ENCODE results near the gene NR3C2.

DNA sequence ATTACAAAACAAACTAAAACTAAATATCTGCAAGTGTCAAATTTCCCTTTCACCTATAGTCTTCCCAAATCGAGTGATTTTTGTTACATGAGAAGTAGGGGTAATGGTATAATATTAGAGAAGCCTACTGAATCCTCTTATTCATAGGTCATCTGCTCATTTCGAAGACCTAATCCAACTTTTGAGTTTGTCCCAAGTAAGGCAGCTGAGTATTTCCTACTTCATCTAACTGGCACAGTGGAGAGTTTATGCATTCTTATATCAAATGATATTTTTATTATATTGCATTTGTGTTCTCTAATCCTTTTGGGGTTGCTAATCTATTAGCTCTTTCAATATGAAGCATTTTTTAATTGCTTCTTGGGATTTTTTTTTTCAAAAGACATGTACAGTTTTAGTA lies 7.7 kb upstream of the NR3C2 start:
- TF ChIP-seq CTCF (IDR thresholded peaks at IDR 0.05 in 2 of 3, conservative IDR thresholded peaks at IDR 0.05 in 1 of 3; ENCODE audit: borderline replicate concordance in 1 of 3, insufficient read depth in 1 of 3, low read depth in 2 of 3, low read length in 2 of 3) (no peak), EZH2phosphoT487 (IDR thresholded peaks at IDR 0.05; ENCODE audit: borderline replicate concordance) (no peak), ZFX (IDR thresholded peaks at IDR 0.05) (no peak), REST (IDR thresholded peaks at IDR 0.05; ENCODE audit: low read depth) (no peak), POLR2A (IDR thresholded peaks at IDR 0.05; ENCODE audit: borderline replicate concordance, extremely low read depth, insufficient read depth, insufficient read length) (no peak), EZH2 (IDR thresholded peaks at IDR 0.05) (no peak), ATF3 (IDR thresholded peaks at IDR 0.05) (no peak), YY1 (IDR thresholded peaks at IDR 0.05; ENCODE audit: extremely low read depth, insufficient replicate concordance, low read depth, low read length) (no peak), JUND (IDR thresholded peaks at IDR 0.05) (no peak), ZNF274 (IDR thresholded peaks at IDR 0.05; ENCODE audit: low read depth, low read length) (no peak), SIN3A (IDR thresholded peaks at IDR 0.05; ENCODE audit: low read depth) (no peak), POLR2AphosphoS5 (IDR thresholded peaks at IDR 0.05; ENCODE audit: low read depth, low read length) (no peak), SP1 (IDR thresholded peaks at IDR 0.05; ENCODE audit: low read depth) (no peak)
- TF ChIP-seq, protein P1, sequence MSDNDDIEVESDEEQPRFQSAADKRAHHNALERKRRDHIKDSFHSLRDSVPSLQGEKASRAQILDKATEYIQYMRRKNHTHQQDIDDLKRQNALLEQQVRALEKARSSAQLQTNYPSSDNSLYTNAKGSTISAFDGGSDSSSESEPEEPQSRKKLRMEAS (IDR thresholded peaks at IDR 0.05): no peak
